K562 (cell line): ENCODE data around the gene SLC33A1. TPM values are rescaled to one million over a fixed set of nuclear protein-coding genes. Genes with fewer than 3 reads are reported as not detected.

ENCODE experiments used
- ATF1 ChIP-seq, 2 experiments: fragments of 450-650 bp in 1 of 2; IDR thresholded peaks; 2 replicates each; pipeline ENCODE4 v1.6.1; 2016; ENCODE audit warnings: missing compliant biosample characterization in 1 of 2, missing genetic modification characterization in 1 of 2
- CBX5 ChIP-seq: IDR thresholded peaks from 2 replicates; pipeline ENCODE4 v1.6.1; 2014; ENCODE audit warnings: low read depth, borderline replicate concordance
- CBX8 ChIP-seq: fragments of 200-600 bp; sonication (generic); IDR thresholded peaks from 2 replicates; pipeline ENCODE4 v1.6.1; 2012; ENCODE audit warnings: borderline replicate concordance, mixed run types, low read depth, mild to moderate bottlenecking, moderate library complexity, mixed read lengths, low read length, control low read depth, inconsistent platforms; ENCODE audit not compliant: poor library complexity, severe bottlenecking; ENCODE audit errors: extremely low read depth
- CEBPG ChIP-seq, 3 experiments: fragments of 200-800 bp in 1 of 3; sonication (Bioruptor generic) in 1 of 3; sonication (generic) in 1 of 3; formaldehyde crosslinking in 1 of 3; IDR thresholded peaks in 2 of 3; conservative IDR thresholded peaks in 1 of 3; 2 replicates each; pipeline versions ENCODE4 v1.6.1 to v1.8.0; 2016 to 2022; ENCODE audit warnings: missing compliant biosample characterization in 2 of 3, missing genetic modification characterization in 2 of 3, mild to moderate bottlenecking in 1 of 3, missing genetic modification reagents in 1 of 3
- DIDO1 ChIP-seq: fragments of 450-650 bp; IDR thresholded peaks from 2 replicates; pipeline ENCODE4 v1.6.1; 2016; ENCODE audit warnings: low read depth, missing biosample characterization, missing genetic modification characterization
- ETV6 ChIP-seq, 3 experiments: fragments of 150-350 bp in 1 of 3; sonication (generic) in 1 of 3; formaldehyde crosslinking in 1 of 3; IDR thresholded peaks; 2 replicates each; pipeline versions ENCODE4 v1.6.1 to v1.8.0; 2014 to 2022; ENCODE audit warnings: borderline replicate concordance in 2 of 3, low read depth in 2 of 3, antibody characterized with exemption in 1 of 3, low read length in 1 of 3, mild to moderate bottlenecking in 1 of 3, missing genetic modification reagents in 1 of 3
- HDAC1 ChIP-seq, 2 experiments: fragments of 450-650 bp; IDR thresholded peaks; 2 replicates each; pipeline ENCODE4 v1.6.1; 2016 to 2017; ENCODE audit warnings: inconsistent platforms in 1 of 2, mild to moderate bottlenecking in 1 of 2, moderate library complexity in 1 of 2
- KAT7 ChIP-seq: sonication (generic); formaldehyde crosslinking; IDR thresholded peaks from 2 replicates; pipeline ENCODE4 v1.8.0; 2022; ENCODE audit warnings: missing genetic modification reagents, mild to moderate bottlenecking, borderline replicate concordance
- LEF1 ChIP-seq: fragments of 450-650 bp; IDR thresholded peaks from 2 replicates; pipeline ENCODE4 v1.6.1; 2016; ENCODE audit warnings: mild to moderate bottlenecking
- MTA1 ChIP-seq: fragments of 450-650 bp; IDR thresholded peaks from 2 replicates; pipeline ENCODE4 v1.6.1; 2017; ENCODE audit warnings: borderline replicate concordance
- PRMT5 ChIP-seq: sonication (generic); formaldehyde crosslinking; IDR thresholded peaks from 2 replicates; pipeline ENCODE4 v1.5.0; 2020; ENCODE audit warnings: missing genetic modification reagents
- RAD21 ChIP-seq, 2 experiments: fragments of 250-450 bp in 1 of 2; fragments of 450-650 bp in 1 of 2; sonication (Bioruptor Pico) in 1 of 2; formaldehyde crosslinking in 1 of 2; IDR thresholded peaks in 1 of 2; conservative IDR thresholded peaks in 1 of 2; 2 replicates each; pipeline versions ENCODE4 v1.4.0 to v1.8.0; 2020 to 2022; ENCODE audit warnings: mild to moderate bottlenecking in 2 of 2, moderate library complexity in 1 of 2
- RBM22 ChIP-seq: fragments of 200-400 bp; formaldehyde crosslinking; IDR thresholded peaks from 2 replicates; pipeline ENCODE4 v1.6.1; 2018; ENCODE audit warnings: low read length, low read depth; ENCODE audit not compliant: poor library complexity, severe bottlenecking
- RUNX1 ChIP-seq: sonication (generic); IDR thresholded peaks from 2 replicates; pipeline ENCODE4 v1.6.1; 2016; ENCODE audit warnings: antibody characterized with exemption, low read depth
- SETDB1 ChIP-seq: IDR thresholded peaks from one replicate; pipeline ENCODE4 v1.6.1; 2012; ENCODE audit warnings: low read length, control low read depth, inconsistent platforms
- SMAD1 ChIP-seq: fragments of 150-350 bp; IDR thresholded peaks from 2 replicates; pipeline ENCODE4 v1.6.1; 2014; ENCODE audit warnings: low read length, low read depth; ENCODE audit not compliant: partially characterized antibody
- SRSF7 ChIP-seq: fragments of 200-400 bp; formaldehyde crosslinking; optimal IDR thresholded peaks from 2 replicates; pipeline ENCODE3; 2017; ENCODE audit warnings: mild to moderate bottlenecking, low read depth, low read length
- TCF7 ChIP-seq: sonication (generic); IDR thresholded peaks from 2 replicates; pipeline ENCODE4 v1.6.1; 2016; ENCODE audit warnings: antibody characterized with exemption, borderline replicate concordance
- TCF7L2 ChIP-seq: fragments of 150-350 bp; IDR thresholded peaks from 2 replicates; pipeline ENCODE4 v1.6.1; 2016; ENCODE audit warnings: low read depth, mild to moderate bottlenecking, low read length, moderate library complexity
- TOE1 ChIP-seq, 2 experiments: fragments of 450-650 bp in 1 of 2; sonication (generic) in 1 of 2; formaldehyde crosslinking in 1 of 2; IDR thresholded peaks; 2 replicates each; pipeline versions ENCODE4 v1.7.1 to v1.8.0; 2016 to 2022; ENCODE audit warnings: borderline replicate concordance in 2 of 2, mild to moderate bottlenecking in 2 of 2, antibody characterized with exemption in 1 of 2, inconsistent platforms in 1 of 2, low read depth in 1 of 2, missing genetic modification reagents in 1 of 2, moderate library complexity in 1 of 2
- ZBTB26 ChIP-seq: fragments of 450-650 bp; formaldehyde crosslinking; IDR thresholded peaks from 2 replicates; pipeline ENCODE4 v1.4.0; 2022; ENCODE audit warnings: missing genetic modification characterization
- ZFX ChIP-seq: sonication (generic); formaldehyde crosslinking; IDR thresholded peaks from 2 replicates; pipeline ENCODE4 v1.8.0; 2022; ENCODE audit warnings: mild to moderate bottlenecking, missing genetic modification reagents, moderate library complexity
- ZNF511 ChIP-seq: sonication (generic); formaldehyde crosslinking; IDR thresholded peaks from 2 replicates; pipeline ENCODE4 v1.8.0; 2022; ENCODE audit warnings: mild to moderate bottlenecking, missing genetic modification reagents
- ZNF785 ChIP-seq: fragments of 250-450 bp; sonication (Bioruptor Pico); IDR thresholded peaks from 2 replicates; pipeline ENCODE4 v1.4.0; 2020; ENCODE audit warnings: mild to moderate bottlenecking
- polyA plus RNA-seq, 8 experiments: library from polyadenylated mRNA; depleted of rRNA in 4 of 8; stranded (reverse) in 5 of 8; unstranded in 3 of 8; fragments of >200 nt; fragmentation: Nextera tagmentation in 2 of 8; fragmentation: Illumina TruSeq in 1 of 8; extraction: Ambion mirVana in 2 of 8; extraction: Trizol in 1 of 8; gene quantifications; 2 replicates each; pipeline versions ENCODE4 v1.2.1 to v1.2.3, GENCODE V29; 2011 to 2014; ENCODE audit warnings: inconsistent platforms in 1 of 8, missing spikeins in 1 of 8
- total RNA-seq, 7 experiments: library from RNA; depleted of rRNA in 6 of 7; stranded (reverse); fragments of >200 nt in 6 of 7; fragmentation: Illumina TruSeq in 2 of 7; extraction: Trizol in 2 of 7; gene quantifications; 2 replicates each; pipeline versions ENCODE4 v1.2.1 to v1.2.3, GENCODE V29; 2011 to 2021; ENCODE audit warnings: low replicate concordance in 1 of 7

Gene SLC33A1
- total and polyA plus RNA-seq, 9 of the 15 experiments (the other 6 are each of a cell fraction or from before 2014, with no cell fraction given), result 6.2 to 26.8 (median 19.6) TPM

- TF ChIP-seq PRMT5 (CRISPR knock-in tag) (0 out of 2 replicates have a peak, but pooled peaks have one; percentile 33), ZNF785 (no peak), KAT7 (CRISPR knock-in tag) (peak; percentile 83; the same call in 1 of the 2 replicates), DIDO1 (tag) (no peak), TCF7 (peak; percentile 31; the same call in 1 of the 2 replicates), LEF1 (no peak), CBX5 (no peak), RBM22 (no peak), ZBTB26 (CRISPR knock-in tag) (no peak), ATF1 (CRISPR knock-in tag; IDR thresholded peaks at IDR 0.05) (no peak), ATF1 (tag; IDR thresholded peaks at IDR 0.05) (no peak), RAD21 (CRISPR knock-in tag; conservative IDR thresholded peaks at IDR 0.05 in 1 of 2, IDR thresholded peaks at IDR 0.05 in 1 of 2) (no peak), ETV6 (IDR thresholded peaks at IDR 0.05; ENCODE audit: borderline replicate concordance in 1 of 2, low read depth in 2 of 2, low read length in 1 of 2) (no peak), ETV6 (CRISPR knock-in tag; IDR thresholded peaks at IDR 0.05; ENCODE audit: borderline replicate concordance) (no peak), CEBPG (CRISPR knock-in tag; IDR thresholded peaks at IDR 0.05) (no peak), CEBPG (tag; conservative IDR thresholded peaks at IDR 0.05 in 1 of 2, IDR thresholded peaks at IDR 0.05 in 1 of 2) (no peak), SMAD1 (peak; percentile 33), SETDB1 (no peak), TOE1 (IDR thresholded peaks at IDR 0.05; ENCODE audit: borderline replicate concordance) (no peak), TOE1 (CRISPR knock-in tag; IDR thresholded peaks at IDR 0.05; ENCODE audit: borderline replicate concordance, low read depth) (no peak), ZNF511 (CRISPR knock-in tag) (0 out of 2 replicates have a peak, but pooled peaks have one; percentile 42), ZFX (no peak), HDAC1 (IDR thresholded peaks at IDR 0.05) (no peak), CBX8 (no peak), MTA1 (no peak), TCF7L2 (no peak), RUNX1 (no peak), SRSF7 (no peak)
These were observed 750 bp downstream of the SLC33A1 start (continued) for GRCh38 chr3:155853214-155854140.
